NCI-H345 treated with DMSO at 0.1 percent for 48 hours (cell line): Measurements from ENCODE around the gene CCDC134.

Source experiments
- DNase-seq: peaks from one replicate; lab custom pipeline; 2025; ENCODE audit not compliant: unreplicated experiment; lab: John Stamatoyannopoulos, UW

The CCDC134 gene

GRCh38 chr22:41800348-41801146 is at the start of gene CCDC134:
Gene CCDC134 (plus strand): TSS chr22:41800679. CDS start chr22:41808891, 8,212 bp downstream.
- DNase-seq: peak; percentile 59

- DNase-seq: no peak
Observed at GRCh38 chr22:41752011-41752970, 48.2 kb upstream of the CCDC134 start.

GRCh38 chr22:41753984-41754383 is 46.5 kb upstream of the CCDC134 start:
- DNase-seq: no peak

- DNase-seq: no peak
Observed at GRCh38 chr22:41757502-41757901, 43.0 kb upstream of the CCDC134 start.

GRCh38 chr22:41758231-41758630 is 42.2 kb upstream of the CCDC134 start:
- no peak for DNase-seq

GRCh38 chr22:41762980-41763779 is 37.3 kb upstream of the CCDC134 start:
- peak; percentile 98 for DNase-seq

DNA sequence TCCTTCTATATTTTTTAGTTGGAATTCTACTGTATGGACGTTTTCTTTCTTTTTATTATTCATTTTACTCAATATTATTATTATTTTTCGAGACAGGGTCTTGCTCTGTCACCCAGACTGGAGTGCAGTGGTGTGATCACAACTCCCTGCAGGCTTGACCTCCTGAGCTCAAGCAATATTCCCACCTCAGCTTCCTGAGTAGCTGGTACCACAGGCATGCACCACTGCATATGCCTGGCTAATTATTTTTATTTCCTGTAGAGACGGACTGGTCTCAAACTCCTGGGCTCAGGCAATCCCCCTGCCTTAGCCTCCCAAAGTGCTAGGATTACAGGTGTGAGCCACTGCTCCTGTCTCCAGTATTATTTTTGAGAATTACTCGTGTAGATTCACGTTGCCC is 34.0 kb upstream of the CCDC134 start:
- no peak for DNase-seq

DNA sequence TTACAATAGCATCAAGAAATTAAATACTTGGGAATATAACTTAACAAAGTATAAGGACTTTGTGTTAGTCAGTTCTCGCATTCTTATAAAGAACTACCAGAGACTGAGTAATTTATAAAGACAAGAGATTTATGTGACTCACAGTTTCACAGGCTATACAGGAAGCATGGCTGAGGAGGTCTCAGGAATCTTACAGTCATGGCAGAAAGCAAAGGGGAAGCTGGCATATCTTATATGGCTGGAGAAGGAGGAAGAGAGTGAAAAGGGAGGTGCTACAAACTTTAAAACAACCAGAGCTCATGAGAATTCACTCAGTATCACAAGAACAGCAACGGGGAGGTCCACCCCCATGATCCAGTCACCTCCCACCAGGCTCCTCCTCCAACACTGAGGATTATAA is 32.0 kb upstream of the CCDC134 start:
- no peak for DNase-seq

DNA sequence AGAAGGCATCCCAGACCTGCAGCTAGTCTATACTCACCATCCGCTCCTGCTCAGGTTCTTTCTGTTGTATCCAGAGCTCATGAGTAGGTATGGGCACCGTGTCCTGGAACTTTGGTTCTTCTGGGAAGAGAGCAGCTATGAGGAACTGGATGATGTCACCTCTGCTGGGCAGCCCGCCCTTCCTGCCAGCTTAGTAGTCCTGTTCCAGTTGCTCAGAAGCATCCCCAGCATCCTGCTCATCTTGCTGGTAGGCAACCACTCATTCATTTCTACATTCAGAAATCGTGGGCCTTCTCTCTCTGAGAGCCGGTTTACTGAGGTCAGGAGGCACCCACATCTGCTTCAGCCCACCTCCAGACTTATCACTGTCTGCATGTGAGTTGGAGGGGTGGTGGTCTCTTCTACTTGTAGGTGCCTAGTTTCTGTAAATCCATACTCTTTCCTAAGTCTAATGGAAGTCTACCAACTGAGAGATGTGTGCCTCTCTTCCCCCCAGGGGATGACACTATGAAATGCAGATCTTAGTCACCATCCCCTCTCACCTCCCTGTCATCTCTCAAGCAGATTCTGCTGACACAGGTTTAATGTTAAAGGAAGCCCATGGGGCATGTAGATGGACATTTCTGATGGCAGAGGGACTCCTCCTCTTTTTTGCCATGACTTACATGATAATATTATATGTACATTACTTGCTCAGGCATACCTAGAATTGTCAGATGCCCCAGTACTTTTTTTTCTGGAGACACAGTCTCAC is 29.6 kb upstream of the CCDC134 start:
- DNase-seq: no peak

GRCh38 chr22:41772198-41772597 is 28.3 kb upstream of the CCDC134 start:
- no peak for DNase-seq

GRCh38 chr22:41772645-41773044 is 27.8 kb upstream of the CCDC134 start:
- DNase-seq: no peak

- no peak for DNase-seq
Observed at GRCh38 chr22:41775338-41775737, 25.1 kb upstream of the CCDC134 start.

- no peak for DNase-seq
Observed at GRCh38 chr22:41775976-41776375, 24.5 kb upstream of the CCDC134 start.

DNA sequence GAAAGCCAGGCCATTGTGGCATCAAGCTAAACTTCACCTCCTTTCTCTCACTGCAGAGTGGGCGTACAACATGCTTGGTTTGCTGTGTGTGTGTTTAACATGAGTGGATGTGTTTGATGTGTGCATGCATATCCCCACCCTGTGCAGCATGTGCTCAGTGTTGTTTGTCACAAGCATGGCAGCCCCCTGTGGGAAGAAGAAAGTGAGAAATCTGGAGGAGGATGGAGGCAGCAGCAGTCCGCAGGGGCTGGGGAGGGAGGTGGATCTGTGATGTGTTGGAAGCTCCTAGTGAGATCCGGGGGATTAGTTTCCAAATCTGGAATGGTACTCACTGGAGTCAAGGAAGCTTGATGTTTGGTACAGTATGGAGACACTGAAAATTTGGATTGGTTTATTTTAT is 24.1 kb upstream of the CCDC134 start:
- no peak for DNase-seq

- DNase-seq: no peak
Observed at GRCh38 chr22:41777749-41778425, 22.6 kb upstream of the CCDC134 start.

- no peak for DNase-seq
Observed at GRCh38 chr22:41779929-41780505, 20.5 kb upstream of the CCDC134 start.

- DNase-seq: no peak
Observed at GRCh38 chr22:41780746-41781505, 19.6 kb upstream of the CCDC134 start.

DNA sequence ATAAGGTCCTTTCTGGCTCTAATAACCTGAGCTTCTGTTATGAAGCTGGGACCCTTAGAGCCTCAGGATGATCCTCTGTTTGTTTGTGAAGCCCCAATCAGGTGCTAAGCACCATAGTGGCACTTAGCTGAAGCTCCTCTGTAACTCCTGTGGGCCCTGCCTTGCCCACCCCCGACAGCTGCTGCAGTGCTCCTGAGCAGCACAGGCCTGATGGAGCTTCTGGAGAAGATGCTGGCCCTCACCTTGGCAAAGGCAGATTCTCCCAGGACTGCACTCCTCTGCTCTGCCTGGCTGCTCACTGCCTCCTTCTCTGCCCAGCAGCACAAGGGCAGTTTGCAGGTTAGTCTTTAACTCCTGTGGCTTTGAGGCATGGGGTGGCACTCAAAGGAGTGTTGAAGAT is 19.0 kb upstream of the CCDC134 start:
- DNase-seq: no peak

DNA sequence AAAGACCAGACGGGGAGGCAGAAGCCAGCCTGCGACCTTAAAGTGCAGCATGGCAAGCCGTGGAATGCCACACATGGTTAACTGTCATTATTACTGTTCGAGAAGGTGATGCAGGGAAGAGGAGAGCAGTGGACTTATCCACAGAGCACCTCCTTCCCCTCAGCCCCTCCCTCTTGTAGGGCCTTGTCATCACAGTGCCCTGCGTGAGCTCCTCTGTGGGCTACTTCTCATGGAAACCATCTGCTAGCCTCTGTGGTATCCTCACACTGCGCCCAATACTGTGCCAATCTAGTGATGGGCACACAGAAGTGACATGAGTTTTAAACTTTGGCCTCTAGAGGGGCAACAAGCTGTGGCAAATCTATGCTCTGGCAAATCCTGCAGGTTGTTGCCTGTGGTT is 18.2 kb upstream of the CCDC134 start:
- DNase-seq: no peak
